ENCODE measurements around the gene RHOT2. TPM values are rescaled to one million over a fixed set of nuclear protein-coding genes. Genes with fewer than 3 reads are reported as not detected.

The RHOT2 gene
- total RNA-seq, 3 donors from 2014 or later, result 124 to 138 (median 127) TPM

DNA sequence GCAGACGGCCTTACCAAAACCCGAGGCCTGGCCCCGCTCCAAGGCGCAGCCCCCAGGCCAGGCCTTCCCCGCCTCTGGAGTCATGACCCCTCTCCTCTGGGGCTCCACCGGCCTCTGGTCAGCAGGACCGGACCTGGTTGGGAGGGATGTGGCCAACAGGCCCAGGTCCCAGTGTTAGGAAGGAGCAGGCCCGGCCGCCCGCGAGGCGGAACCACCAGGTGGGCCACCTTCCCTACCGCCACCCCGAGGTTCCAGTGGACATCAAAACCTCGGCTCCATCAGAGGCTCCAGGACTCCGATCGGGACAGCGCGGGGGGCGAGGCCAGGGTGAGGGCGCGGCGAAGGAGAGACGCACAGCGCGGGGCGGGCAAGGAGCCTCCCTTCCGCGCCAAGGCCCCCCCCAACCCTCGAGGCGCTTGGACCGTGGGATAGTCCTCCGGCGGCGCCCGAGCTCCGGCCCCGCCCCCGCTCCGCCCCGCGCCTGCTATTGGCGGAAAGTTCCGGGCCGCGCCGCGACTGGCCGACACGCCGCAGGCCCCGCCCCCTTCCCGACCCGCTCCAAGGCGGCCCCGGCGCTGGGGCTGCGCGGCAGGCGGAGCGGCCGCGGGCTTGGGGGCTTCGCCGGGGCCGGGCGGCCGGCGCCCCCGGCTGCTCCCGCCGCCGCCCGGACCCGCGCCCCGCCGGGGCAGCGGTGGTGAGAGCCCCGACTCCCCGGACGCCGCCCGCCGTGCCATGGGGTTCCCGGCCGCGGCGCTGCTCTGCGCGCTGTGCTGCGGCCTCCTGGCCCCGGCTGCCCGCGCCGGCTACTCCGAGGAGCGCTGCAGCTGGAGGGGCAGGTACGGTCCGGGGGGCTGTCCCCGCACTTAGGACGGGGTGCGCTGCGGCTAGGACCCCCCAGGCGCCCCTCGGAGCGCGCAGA lies 46.9 kb downstream of the RHOT2 start, which contains the start of gene METRN:
Gene METRN (plus strand): TSS at position 561 of the 919 bp plus-strand sequence. CDS start 172 bp downstream, at position 733.
- DNase-seq, result peak; percentile 92 to 96 (median 95)
- peaks cover 37% of the 10 kb centered on the region for H3K4me1 ChIP-seq (ENCODE audit: low read depth)
- intact Hi-C loops (cut with DNase I, micrococcal nuclease), result loop anchor here in 1 of 2 donors (10.0 kb wide), 1 partner anchor 340 kb away; no protein-coding TSS in a partner anchor

DNA sequence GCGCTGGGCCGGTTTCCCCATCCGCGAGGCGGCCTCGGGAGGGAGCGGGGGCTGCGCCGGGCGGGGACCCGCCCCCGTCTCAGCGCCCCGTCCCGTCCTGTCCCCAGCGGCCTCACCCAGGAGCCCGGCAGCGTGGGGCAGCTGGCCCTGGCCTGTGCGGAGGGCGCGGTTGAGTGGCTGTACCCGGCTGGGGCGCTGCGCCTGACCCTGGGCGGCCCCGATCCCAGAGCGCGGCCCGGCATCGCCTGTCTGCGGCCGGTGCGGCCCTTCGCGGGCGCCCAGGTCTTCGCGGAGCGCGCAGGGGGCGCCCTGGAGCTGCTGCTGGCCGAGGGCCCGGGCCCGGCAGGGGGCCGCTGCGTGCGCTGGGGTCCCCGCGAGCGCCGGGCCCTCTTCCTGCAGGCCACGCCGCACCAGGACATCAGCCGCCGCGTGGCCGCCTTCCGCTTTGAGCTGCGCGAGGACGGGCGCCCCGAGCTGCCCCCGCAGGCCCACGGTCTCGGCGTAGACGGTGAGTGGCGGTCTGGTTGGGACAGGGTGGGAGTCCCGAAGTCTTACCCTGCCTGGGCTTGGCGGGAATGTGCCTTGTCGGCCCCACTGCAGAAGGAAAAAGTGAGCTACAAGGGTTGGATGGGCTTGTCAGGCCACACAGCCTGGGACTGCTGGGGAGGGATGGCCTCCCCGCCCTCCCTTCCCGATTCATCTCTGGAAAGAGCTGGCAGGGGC lies 47.7 kb downstream of the RHOT2 start:
- Histone ChIP-seq H3K4me3 (peak overlapping the region; percentile 17), H3K9me3 (no peaks in the 10 kb centered on the region), H3K36me3 (ENCODE audit: low read depth) (no peaks in the 10 kb centered on the region), H3K4me1 (ENCODE audit: low read depth) (peaks cover 43% of the 10 kb centered on the region)
- DNase-seq, result peak in 1 of 3 donors; percentile 61
- peak; percentile 21 for ATAC-seq
- TF ChIP-seq, protein P1, sequence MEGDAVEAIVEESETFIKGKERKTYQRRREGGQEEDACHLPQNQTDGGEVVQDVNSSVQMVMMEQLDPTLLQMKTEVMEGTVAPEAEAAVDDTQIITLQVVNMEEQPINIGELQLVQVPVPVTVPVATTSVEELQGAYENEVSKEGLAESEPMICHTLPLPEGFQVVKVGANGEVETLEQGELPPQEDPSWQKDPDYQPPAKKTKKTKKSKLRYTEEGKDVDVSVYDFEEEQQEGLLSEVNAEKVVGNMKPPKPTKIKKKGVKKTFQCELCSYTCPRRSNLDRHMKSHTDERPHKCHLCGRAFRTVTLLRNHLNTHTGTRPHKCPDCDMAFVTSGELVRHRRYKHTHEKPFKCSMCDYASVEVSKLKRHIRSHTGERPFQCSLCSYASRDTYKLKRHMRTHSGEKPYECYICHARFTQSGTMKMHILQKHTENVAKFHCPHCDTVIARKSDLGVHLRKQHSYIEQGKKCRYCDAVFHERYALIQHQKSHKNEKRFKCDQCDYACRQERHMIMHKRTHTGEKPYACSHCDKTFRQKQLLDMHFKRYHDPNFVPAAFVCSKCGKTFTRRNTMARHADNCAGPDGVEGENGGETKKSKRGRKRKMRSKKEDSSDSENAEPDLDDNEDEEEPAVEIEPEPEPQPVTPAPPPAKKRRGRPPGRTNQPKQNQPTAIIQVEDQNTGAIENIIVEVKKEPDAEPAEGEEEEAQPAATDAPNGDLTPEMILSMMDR (IDR thresholded peaks at IDR 0.05), result no peak
- intact Hi-C loops (cut with DNase I, micrococcal nuclease), result loop anchor here in 1 of 2 donors (10.0 kb wide), 1 partner anchor 339 kb away; no protein-coding TSS in a partner anchor

More for the DNA sequence above, 46.9 kb downstream of the RHOT2 start, which contains the start of gene METRN:
- no peaks in the 10 kb centered on the region for H3K36me3 ChIP-seq (ENCODE audit: low read depth)
- peak within 1 kb of the TSS; percentile 17 for H3K4me3 ChIP-seq
- peak; percentile 83 for ATAC-seq
- no peaks in the 10 kb centered on the region for H3K9me3 ChIP-seq
- TF ChIP-seq, protein P1 (IDR thresholded peaks at IDR 0.05), result no peak

DNA sequence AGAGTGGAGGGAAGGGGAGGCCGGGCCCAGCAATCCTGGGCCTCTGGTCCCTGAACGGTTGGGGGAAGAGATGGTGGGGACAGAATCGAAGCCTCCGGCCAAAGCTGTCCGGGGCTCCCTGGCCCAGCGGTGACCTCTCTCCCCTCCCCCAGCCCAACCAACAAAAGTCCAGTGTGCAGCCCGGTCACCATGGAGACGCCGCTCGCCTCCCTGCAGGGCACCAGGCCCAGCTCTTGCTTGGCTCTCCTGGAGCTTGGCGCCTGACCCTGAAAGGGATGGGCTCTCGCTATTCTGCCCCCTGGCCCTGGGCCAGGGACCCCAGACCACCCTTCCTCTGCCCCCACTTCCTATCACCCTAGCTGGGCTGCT lies 48.3 kb downstream of the RHOT2 start:
- Histone ChIP-seq H3K4me1 (ENCODE audit: low read depth) (peaks cover 43% of the 10 kb centered on the region), H3K4me3 (no peak overlapping the region), H3K9me3 (no peaks in the 10 kb centered on the region), H3K36me3 (ENCODE audit: low read depth) (no peaks in the 10 kb centered on the region)
- TF ChIP-seq, protein P1 (IDR thresholded peaks at IDR 0.05), result no peak
- no peak for DNase-seq
- no peak for ATAC-seq
- intact Hi-C loops (cut with DNase I, micrococcal nuclease), result loop anchor here in 1 of 2 donors (10.0 kb wide), 1 partner anchor 339 kb away; no protein-coding TSS in a partner anchor

DNA sequence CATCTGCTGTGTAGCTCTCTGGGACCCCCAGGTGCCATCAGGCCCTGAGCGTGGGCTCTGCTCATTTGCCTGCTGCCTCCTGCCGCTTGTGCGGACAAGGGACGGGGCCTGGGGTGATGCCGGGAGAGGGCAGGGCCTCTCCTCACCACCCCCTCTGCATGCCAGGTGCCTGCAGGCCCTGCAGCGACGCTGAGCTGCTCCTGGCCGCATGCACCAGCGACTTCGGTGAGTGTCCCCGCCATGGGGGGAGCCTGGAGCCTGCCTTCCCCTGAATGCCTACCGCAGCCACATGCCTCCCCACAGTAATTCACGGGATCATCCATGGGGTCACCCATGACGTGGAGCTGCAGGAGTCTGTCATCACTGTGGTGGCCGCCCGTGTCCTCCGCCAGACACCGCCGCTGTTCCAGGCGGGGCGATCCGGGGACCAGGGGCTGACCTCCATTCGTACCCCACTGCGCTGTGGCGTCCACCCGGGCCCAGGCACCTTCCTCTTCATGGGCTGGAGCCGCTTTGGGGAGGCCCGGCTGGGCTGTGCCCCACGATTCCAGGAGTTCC lies 48.9 kb downstream of the RHOT2 start:
- TF ChIP-seq, protein P1 (IDR thresholded peaks at IDR 0.05), result no peak
- no peak for ATAC-seq
- H3K4me3 ChIP-seq, result no peak overlapping the region
- DNase-seq, result no peak
- H3K4me1 ChIP-seq (ENCODE audit: low read depth), result peaks cover 48% of the 10 kb centered on the region
- no peaks in the 10 kb centered on the region for H3K36me3 ChIP-seq (ENCODE audit: low read depth)
- intact Hi-C loops (cut with DNase I, micrococcal nuclease), result loop anchor here in 1 of 2 donors (10.0 kb wide), 1 partner anchor 338 kb away; no protein-coding TSS in a partner anchor
- no peaks in the 10 kb centered on the region for H3K9me3 ChIP-seq
